Measurements from ENCODE around the gene NAV3. TPM values are rescaled to one million over a fixed set of nuclear protein-coding genes. Genes with fewer than 3 reads are reported as not detected.
A peak's percentile ranks its signal among the peaks of the same experiment; 100 is the strongest.

NAV3 gene
- total RNA-seq, 1 experiment from 2014 or later = 4.1 TPM

GRCh38 chr12:78224154-78224553, 393.5 kb downstream of the NAV3 start:
- Mint-ChIP-seq H3K9me3 (ENCODE audit: low read depth, unreplicated experiment) (peaks cover 9% of the 10 kb centered on the region), H3K27me3 (ENCODE audit: unreplicated experiment) (no peaks in the 10 kb centered on the region), H3K4me1 (ENCODE audit: low read depth, unreplicated experiment) (no peaks in the 10 kb centered on the region), H3K27ac (ENCODE audit: unreplicated experiment) (no peak overlapping the region), H3K4me3 (ENCODE audit: low read depth, unreplicated experiment) (no peak overlapping the region), H3K36me3 (ENCODE audit: insufficient read depth, unreplicated experiment) (no peaks in the 10 kb centered on the region)
- intact Hi-C loops (cut with micrococcal nuclease; ENCODE audit: unreplicated experiment) = no loop called here
- CTCF ChIA-PET = no interaction called here
- TF ChIP-seq CTCF (IDR thresholded peaks at IDR 0.05; ENCODE audit: unreplicated experiment) = no peak
- BruUV-seq (replicated peaks) = no TSS peak
- no peak for DNase-seq

GRCh38 chr12:78226763-78227162, 396.1 kb downstream of the NAV3 start:
- H3K27ac Mint-ChIP-seq (ENCODE audit: unreplicated experiment) = no peak overlapping the region
- intact Hi-C loops (cut with micrococcal nuclease; ENCODE audit: unreplicated experiment) = no loop called here
- DNase-seq = no peak
- H3K9me3 Mint-ChIP-seq (ENCODE audit: low read depth, unreplicated experiment) = peaks cover 9% of the 10 kb centered on the region
- no peak for TF ChIP-seq CTCF (IDR thresholded peaks at IDR 0.05; ENCODE audit: unreplicated experiment)
- no peaks in the 10 kb centered on the region for H3K27me3 Mint-ChIP-seq (ENCODE audit: unreplicated experiment)
- no peak overlapping the region for H3K4me3 Mint-ChIP-seq (ENCODE audit: low read depth, unreplicated experiment)
- H3K4me1 Mint-ChIP-seq (ENCODE audit: low read depth, unreplicated experiment) = no peaks in the 10 kb centered on the region
- H3K36me3 Mint-ChIP-seq (ENCODE audit: insufficient read depth, unreplicated experiment) = no peaks in the 10 kb centered on the region
- BruUV-seq (replicated peaks) = no TSS peak
- CTCF ChIA-PET = no interaction called here

GRCh38 chr12:78229591-78230101, 399.0 kb downstream of the NAV3 start:
- peak; percentile 59 for DNase-seq
- peaks cover 5% of the 10 kb centered on the region for H3K9me3 Mint-ChIP-seq (ENCODE audit: low read depth, unreplicated experiment)
- no peaks in the 10 kb centered on the region for H3K27me3 Mint-ChIP-seq (ENCODE audit: unreplicated experiment)
- H3K4me1 Mint-ChIP-seq (ENCODE audit: low read depth, unreplicated experiment) = no peaks in the 10 kb centered on the region
- no peak overlapping the region for H3K27ac Mint-ChIP-seq (ENCODE audit: unreplicated experiment)
- TF ChIP-seq CTCF (IDR thresholded peaks at IDR 0.05; ENCODE audit: unreplicated experiment) = peak; percentile 62
- CTCF ChIA-PET = interaction anchor here (0.6 kb wide), 1 partner anchor 94 kb away, joined by 4 read pairs; no protein-coding TSS in a partner anchor
- H3K4me3 Mint-ChIP-seq (ENCODE audit: low read depth, unreplicated experiment) = no peak overlapping the region
- no peaks in the 10 kb centered on the region for H3K36me3 Mint-ChIP-seq (ENCODE audit: insufficient read depth, unreplicated experiment)
- BruUV-seq (replicated peaks) = no TSS peak
- intact Hi-C loops (cut with micrococcal nuclease; ENCODE audit: unreplicated experiment) = no loop called here

GRCh38 chr12:78232756-78233155, 402.1 kb downstream of the NAV3 start:
- Mint-ChIP-seq H3K4me3 (ENCODE audit: low read depth, unreplicated experiment) (no peak overlapping the region), H3K36me3 (ENCODE audit: insufficient read depth, unreplicated experiment) (no peaks in the 10 kb centered on the region), H3K4me1 (ENCODE audit: low read depth, unreplicated experiment) (no peaks in the 10 kb centered on the region), H3K27me3 (ENCODE audit: unreplicated experiment) (no peaks in the 10 kb centered on the region), H3K9me3 (ENCODE audit: low read depth, unreplicated experiment) (no peaks in the 10 kb centered on the region), H3K27ac (ENCODE audit: unreplicated experiment) (no peak overlapping the region)
- TF ChIP-seq CTCF (IDR thresholded peaks at IDR 0.05; ENCODE audit: unreplicated experiment) = no peak
- no peak for DNase-seq
- intact Hi-C loops (cut with micrococcal nuclease; ENCODE audit: unreplicated experiment) = no loop called here
- BruUV-seq (replicated peaks) = no TSS peak
- CTCF ChIA-PET = no interaction called here

Data from Calu3 (cell line).